Left ventricle myocardium inferior (tissue), 1 donor: ENCODE results near the gene SEMA4A. TPM values are rescaled to one million over a fixed set of nuclear protein-coding genes. Genes with fewer than 3 reads are reported as not detected.

Source experiments
- DNase-seq: peaks from one replicate; pipeline ENCODE4 v3.0.0-alpha.2; 2020
- H3K27ac ChIP-seq: fragments of 200-600 bp; replicated peaks from 2 replicates; pipeline ENCODE4 v1.8.0; 2021
- H3K27me3 ChIP-seq: fragments of 200-600 bp; 2 replicates; pipeline ENCODE4 v1.8.0; 2021; ENCODE audit warnings: low read depth
- H3K36me3 ChIP-seq: fragments of 200-600 bp; 2 replicates; pipeline ENCODE4 v1.8.0; 2021
- H3K4me1 ChIP-seq: fragments of 200-600 bp; 2 replicates; pipeline ENCODE4 v1.8.0; 2021
- H3K4me3 ChIP-seq: fragments of 200-600 bp; 2 replicates; pipeline ENCODE4 v1.8.0; 2021; ENCODE audit warnings: mild to moderate bottlenecking, moderate library complexity
- H3K9me3 ChIP-seq: fragments of 200-600 bp; replicated peaks from 2 replicates; pipeline ENCODE4 v1.8.0; 2021
- CTCF ChIP-seq: fragments of 200-600 bp; IDR thresholded peaks from 2 replicates; pipeline ENCODE4 v1.8.0; 2021; ENCODE audit warnings: antibody characterized with exemption, mild to moderate bottlenecking, borderline replicate concordance
- intact Hi-C: fragments of 100-400 bp; cut with micrococcal nuclease; formaldehyde crosslinking; loops from one replicate; pipeline ENCODE4 v1.11.0; 2022
- total RNA-seq: library from RNA; stranded (reverse); fragmentation: NEBNext Ultra II Directional; extraction: Animal tissue kit (Norgen Biotek cat#: 25700); gene quantifications from one replicate; pipeline ENCODE4 v1.2.1, GENCODE V29; 2021
- donor health status: DM: no; HTN: yes; CAD: no; lungs with severe emphysema.

SEMA4A gene
- total RNA-seq, 1 donor from 2014 or later, result 1.0 TPM

GRCh38 chr1:156191292-156191964 is 38.0 kb downstream of the SEMA4A start:
- no peak overlapping the region for H3K4me3 ChIP-seq
- no peak overlapping the region for H3K27ac ChIP-seq
- no peaks in the 10 kb centered on the region for H3K27me3 ChIP-seq
- no peak for TF ChIP-seq CTCF
- intact Hi-C loops, result no loop called here
- DNase-seq, result no peak
- peaks cover 30% of the 10 kb centered on the region for H3K4me1 ChIP-seq
- no peaks in the 10 kb centered on the region for H3K36me3 ChIP-seq
- peaks cover 8% of the 10 kb centered on the region for H3K9me3 ChIP-seq

GRCh38 chr1:156193208-156193487 is 39.8 kb downstream of the SEMA4A start:
- Histone ChIP-seq H3K27ac (peak overlapping the region; percentile 87), H3K36me3 (no peaks in the 10 kb centered on the region), H3K4me3 (peak overlapping the region; percentile 78), H3K4me1 (peaks cover 47% of the 10 kb centered on the region), H3K27me3 (no peaks in the 10 kb centered on the region), H3K9me3 (no peaks in the 10 kb centered on the region)
- TF ChIP-seq CTCF, result no peak
- intact Hi-C loops, result no loop called here
- DNase-seq, result no peak

- Histone ChIP-seq H3K27me3 (no peaks in the 10 kb centered on the region), H3K4me3 (peak within 1 kb of the TSS; percentile 78), H3K9me3 (no peaks in the 10 kb centered on the region), H3K36me3 (no peaks in the 10 kb centered on the region), H3K27ac (peak within 1 kb of the TSS; percentile 87), H3K4me1 (peaks cover 51% of the 10 kb centered on the region)
- TF ChIP-seq CTCF, result peak; percentile 71
- intact Hi-C loops, result no loop called here
- peak; percentile 95 for DNase-seq
These were observed 40.3 kb downstream of the SEMA4A start, which contains the start of gene SLC25A44 for GRCh38 chr1:156193488-156194299. SLC25A44 (plus strand) TSS chr1:156194104; CDS start chr1:156199848, 5,744 bp downstream.

GRCh38 chr1:156194300-156194652 is 40.9 kb downstream of the SEMA4A start:
- no peaks in the 10 kb centered on the region for H3K36me3 ChIP-seq
- no peaks in the 10 kb centered on the region for H3K9me3 ChIP-seq
- no peaks in the 10 kb centered on the region for H3K27me3 ChIP-seq
- no peak for TF ChIP-seq CTCF
- H3K4me3 ChIP-seq, result peak overlapping the region; percentile 78
- DNase-seq, result no peak
- intact Hi-C loops, result no loop called here
- H3K27ac ChIP-seq, result peak overlapping the region; percentile 87
- peaks cover 57% of the 10 kb centered on the region for H3K4me1 ChIP-seq

GRCh38 chr1:156195853-156196252 is 42.5 kb downstream of the SEMA4A start:
- Histone ChIP-seq H3K4me3 (no peak overlapping the region), H3K27ac (peak overlapping the region; percentile 66)
- no peak for TF ChIP-seq CTCF

More at GRCh38 chr1:156195853-156196252, 42.5 kb downstream of the SEMA4A start:
- no peak for DNase-seq
- Histone ChIP-seq H3K4me1 (peaks cover 61% of the 10 kb centered on the region), H3K9me3 (no peaks in the 10 kb centered on the region), H3K27me3 (no peaks in the 10 kb centered on the region), H3K36me3 (peaks cover 13% of the 10 kb centered on the region)
- intact Hi-C loops, result no loop called here
